Astrocyte (in vitro differentiated cells and primary cell): ENCODE measurements around the gene GTPBP6. TPM values are rescaled to one million over a fixed set of nuclear protein-coding genes. Genes with fewer than 3 reads are reported as not detected.
A peak's percentile ranks its signal among the peaks of the same experiment; 100 is the strongest.

Experiments used
- DNase-seq: peaks from one replicate; pipeline ENCODE4 v3.0.0-alpha.2; 2010; ENCODE audit warnings: low read depth
- FAIRE-seq: peaks from 2 replicates; lab custom pipeline; 2011; peaks lifted over from hg19 to GRCh38; lab: Jason Lieb, UNC
- H2AFZ ChIP-seq: 2 replicates; pipeline ENCODE4 v1.6.0; 2012; ENCODE audit warnings: low read depth, low read length, inconsistent platforms
- H3K27ac ChIP-seq: 2 replicates; pipeline ENCODE4 v1.5.1; 2011; ENCODE audit warnings: low read depth, low read length, inconsistent platforms
- H3K27me3 ChIP-seq: 2 replicates; pipeline ENCODE4 v1.6.0; 2011; ENCODE audit warnings: low read length, inconsistent platforms; ENCODE audit not compliant: insufficient read depth
- H3K36me3 ChIP-seq: 2 replicates; pipeline ENCODE4 v1.5.1; 2011; ENCODE audit warnings: low read length, inconsistent platforms; ENCODE audit not compliant: insufficient read depth
- H3K4me1 ChIP-seq: 2 replicates; pipeline ENCODE4 v1.5.1; 2011; ENCODE audit warnings: low read length, inconsistent platforms; ENCODE audit not compliant: insufficient read depth
- H3K4me2 ChIP-seq: 2 replicates; pipeline ENCODE4 v1.6.0; 2012; ENCODE audit warnings: low read length, inconsistent platforms
- H3K4me3 ChIP-seq: 2 replicates; pipeline ENCODE4 v1.5.1; 2011; ENCODE audit warnings: low read depth, mild to moderate bottlenecking, low read length, inconsistent platforms; ENCODE audit not compliant: insufficient read depth
- H3K79me2 ChIP-seq: 2 replicates; pipeline ENCODE4 v1.6.0; 2012; ENCODE audit warnings: mild to moderate bottlenecking, low read length, inconsistent platforms; ENCODE audit not compliant: insufficient read depth
- H3K9ac ChIP-seq: 2 replicates; pipeline ENCODE4 v1.6.0; 2012; ENCODE audit warnings: mild to moderate bottlenecking, low read length, inconsistent platforms
- H3K9me3 ChIP-seq: 2 replicates; pipeline ENCODE4 v1.5.1; 2012; ENCODE audit warnings: low read depth, mild to moderate bottlenecking, low read length, inconsistent platforms; ENCODE audit not compliant: insufficient read depth
- H4K20me1 ChIP-seq: 2 replicates; pipeline ENCODE4 v1.6.0; 2012; ENCODE audit warnings: low read length, inconsistent platforms; ENCODE audit not compliant: insufficient read depth
- H3K27ac Mint-ChIP-seq: one replicate; pipeline ENCODE4 v1.8.0; 2021; ENCODE audit warnings: mild to moderate bottlenecking, mixed read lengths; ENCODE audit not compliant: unreplicated experiment
- H3K27me3 Mint-ChIP-seq: one replicate; pipeline ENCODE4 v1.8.0; 2021; ENCODE audit warnings: low read depth, mixed read lengths; ENCODE audit not compliant: unreplicated experiment
- H3K36me3 Mint-ChIP-seq: one replicate; pipeline ENCODE4 v1.8.0; 2021; ENCODE audit warnings: low read depth, mixed read lengths; ENCODE audit not compliant: unreplicated experiment
- H3K4me1 Mint-ChIP-seq: one replicate; pipeline ENCODE4 v1.8.0; 2021; ENCODE audit warnings: low read depth, mixed read lengths; ENCODE audit not compliant: unreplicated experiment
- H3K4me3 Mint-ChIP-seq: one replicate; pipeline ENCODE4 v1.8.0; 2021; ENCODE audit warnings: mild to moderate bottlenecking, moderate library complexity, mixed read lengths; ENCODE audit not compliant: unreplicated experiment
- H3K9me3 Mint-ChIP-seq: one replicate; pipeline ENCODE4 v1.8.0; 2021; ENCODE audit warnings: mild to moderate bottlenecking, mixed read lengths; ENCODE audit not compliant: unreplicated experiment
- CTCF ChIP-seq: IDR thresholded peaks from 2 replicates; pipeline ENCODE4 v1.5.1; 2011; ENCODE audit warnings: low read depth, mild to moderate bottlenecking, inconsistent platforms, low read length, moderate library complexity; ENCODE audit not compliant: insufficient read depth
- EZH2 ChIP-seq: IDR thresholded peaks from 2 replicates; pipeline ENCODE4 v1.6.1; 2012; ENCODE audit warnings: mild to moderate bottlenecking, low read length, inconsistent platforms; ENCODE audit not compliant: insufficient read depth
- total RNA-seq: library from RNA; stranded (reverse); gene quantifications from 2 replicates; pipeline ENCODE4 v1.2.1, GENCODE V29; 2021

The GTPBP6 gene
- total RNA-seq, 1 donor from 2014 or later, result 30.5 TPM

DNA sequence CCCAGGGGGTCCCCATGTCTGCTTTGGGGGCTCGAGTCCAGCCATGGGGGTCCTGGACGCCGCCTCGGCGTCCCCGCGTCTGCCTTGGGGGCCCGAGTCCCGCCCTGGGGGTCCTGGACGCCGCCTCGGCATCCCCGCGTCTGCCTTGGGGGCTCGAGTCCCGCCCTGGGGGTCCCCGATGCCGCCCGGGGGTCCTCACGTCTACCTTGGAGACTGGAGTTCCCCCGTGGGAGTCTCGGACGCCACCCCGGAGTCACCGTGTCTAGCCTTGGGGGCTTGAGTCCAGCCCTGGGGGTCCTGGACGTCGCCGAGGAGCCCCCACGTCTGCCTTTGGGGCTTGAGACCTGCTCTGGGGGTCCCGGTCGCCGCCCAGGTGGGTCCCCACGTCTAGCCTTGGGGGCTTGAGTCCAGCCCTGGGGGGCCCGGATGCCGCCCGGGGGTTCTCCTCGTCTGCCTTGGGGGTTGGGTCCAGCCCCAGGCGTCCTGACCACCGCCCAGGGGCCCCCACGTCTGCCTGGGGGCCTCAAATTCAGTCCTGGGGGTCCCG, 1.1 kb upstream of the GTPBP6 start:
- Histone ChIP-seq H3K9me3 (no peaks in the 10 kb centered on the region), H3K9ac (peak overlapping the region; percentile 98), H3K27me3 (no peaks in the 10 kb centered on the region), H3K79me2 (peaks cover 31% of the 10 kb centered on the region), H4K20me1 (peaks cover 27% of the 10 kb centered on the region), H3K4me2 (peak overlapping the region; percentile 97), H3K36me3 (no peaks in the 10 kb centered on the region), H3K4me3 (peak overlapping the region; percentile 87), H3K4me1 (peaks cover 9% of the 10 kb centered on the region), H2AFZ (no peak overlapping the region), H3K27ac (peak overlapping the region; percentile 89)
- Mint-ChIP-seq H3K36me3 (peaks cover 2% of the 10 kb centered on the region), H3K4me1 (peaks cover 4% of the 10 kb centered on the region), H3K27me3 (no peaks in the 10 kb centered on the region), H3K27ac (no peak overlapping the region), H3K9me3 (no peaks in the 10 kb centered on the region), H3K4me3 (peak overlapping the region; percentile 89)
- no peak for TF ChIP-seq EZH2
- TF ChIP-seq CTCF, result no peak
- FAIRE-seq (no peak), DNase-seq (no peak)

DNA sequence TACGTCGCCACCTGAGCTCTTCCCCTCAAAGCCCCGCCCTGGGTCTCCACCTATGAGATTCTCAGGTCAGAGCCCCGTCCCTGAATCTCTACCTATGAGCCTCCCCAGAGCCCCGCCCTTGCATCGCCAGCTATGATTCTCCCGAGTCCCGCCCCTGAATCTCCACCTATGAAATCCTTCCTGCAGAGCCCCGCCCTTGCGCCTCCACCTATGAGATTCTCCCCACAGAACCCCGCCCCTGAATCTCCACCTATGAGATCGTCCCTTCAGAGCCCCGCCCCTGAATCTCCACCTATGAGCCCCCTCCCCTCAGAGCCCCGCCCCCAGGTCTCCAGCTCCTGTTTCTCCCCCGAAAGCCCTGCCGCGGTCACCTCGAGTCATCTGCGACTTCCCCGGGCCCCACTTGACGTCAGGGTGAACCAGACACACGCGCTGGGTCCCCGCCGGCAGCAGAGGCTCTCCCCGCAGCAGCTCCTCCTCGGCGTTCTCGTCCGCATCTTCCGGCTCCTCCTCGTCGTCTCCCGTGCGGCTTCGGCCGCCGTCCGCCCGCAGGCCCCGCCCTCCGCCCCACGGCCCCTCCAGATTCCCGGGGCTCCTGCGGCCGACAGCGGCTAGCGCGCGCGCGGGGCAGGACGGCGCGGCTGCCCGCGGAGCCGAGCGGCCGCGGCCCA, 393 bp downstream of the GTPBP6 start:
- H3K4me3 ChIP-seq, result peak overlapping the region; percentile 73
- peaks cover 31% of the 10 kb centered on the region for H3K79me2 ChIP-seq
- TF ChIP-seq EZH2, result no peak
- TF ChIP-seq CTCF, result no peak
- peak overlapping the region; percentile 93 for H3K27ac ChIP-seq
- DNase-seq (peak; percentile 94), FAIRE-seq (no peak)
- H2AFZ ChIP-seq, result peak overlapping the region; percentile 87
- peaks cover 23% of the 10 kb centered on the region for H4K20me1 ChIP-seq
- Mint-ChIP-seq H3K9me3 (no peaks in the 10 kb centered on the region), H3K27ac (peak overlapping the region; percentile 97), H3K27me3 (no peaks in the 10 kb centered on the region), H3K36me3 (peaks cover 9% of the 10 kb centered on the region), H3K4me1 (peaks cover 2% of the 10 kb centered on the region), H3K4me3 (peak overlapping the region; percentile 92)
- H3K36me3 ChIP-seq, result peaks cover 3% of the 10 kb centered on the region
- H3K9me3 ChIP-seq, result no peaks in the 10 kb centered on the region
- peak overlapping the region; percentile 95 for H3K9ac ChIP-seq
- H3K27me3 ChIP-seq, result no peaks in the 10 kb centered on the region
- peak overlapping the region; percentile 87 for H3K4me2 ChIP-seq
- H3K4me1 ChIP-seq, result peaks cover 7% of the 10 kb centered on the region
